HL-60 (cell line): ENCODE results near the gene LRRC4C.

Experiments used
- DNase-seq, 2 experiments: peaks; one replicate each; pipeline ENCODE4 v3.0.0-alpha.2; 2010 to 2020; ENCODE audit warnings: low read depth in 1 of 2, low spot score in 1 of 2
- H3K27ac ChIP-seq: fragments of 250-450 bp; sonication (Bioruptor Pico); replicated peaks from 2 replicates; pipeline ENCODE4 v1.5.1; 2020; ENCODE audit warnings: mild to moderate bottlenecking, moderate library complexity
- H3K27me3 ChIP-seq: fragments of 250-450 bp; sonication (Bioruptor Pico); 2 replicates; pipeline ENCODE4 v1.5.1; 2021; ENCODE audit warnings: mild to moderate bottlenecking, moderate library complexity; ENCODE audit not compliant: insufficient read depth, poor library complexity, severe bottlenecking
- H3K4me3 ChIP-seq: replicated peaks from 2 replicates; pipeline ENCODE4 v1.5.1; 2011; ENCODE audit warnings: mild to moderate bottlenecking, control low read depth, low read length; ENCODE audit not compliant: insufficient read depth
- GABPA ChIP-seq: IDR thresholded peaks from 2 replicates; pipeline ENCODE4 v1.6.1; 2012; ENCODE audit warnings: low read depth
- POLR2AphosphoS5 ChIP-seq: IDR thresholded peaks from 2 replicates; pipeline ENCODE4 v1.6.1; 2012; ENCODE audit warnings: low read depth
- SPI1 ChIP-seq: IDR thresholded peaks from 2 replicates; pipeline ENCODE4 v1.6.1; 2012; ENCODE audit warnings: low read depth, mild to moderate bottlenecking, borderline replicate concordance
- TF ChIP-seq, protein P1 (sequence below): IDR thresholded peaks from one replicate; pipeline ENCODE4 v1.5.1; 2011; ENCODE audit warnings: low read length, control low read depth, inconsistent platforms; ENCODE audit not compliant: insufficient read depth
- TF ChIP-seq, protein P2 (sequence below): IDR thresholded peaks from 2 replicates; pipeline ENCODE4 v1.6.1; 2012; ENCODE audit warnings: low read depth; ENCODE audit not compliant: insufficient replicate concordance

Gene LRRC4C

DNA sequence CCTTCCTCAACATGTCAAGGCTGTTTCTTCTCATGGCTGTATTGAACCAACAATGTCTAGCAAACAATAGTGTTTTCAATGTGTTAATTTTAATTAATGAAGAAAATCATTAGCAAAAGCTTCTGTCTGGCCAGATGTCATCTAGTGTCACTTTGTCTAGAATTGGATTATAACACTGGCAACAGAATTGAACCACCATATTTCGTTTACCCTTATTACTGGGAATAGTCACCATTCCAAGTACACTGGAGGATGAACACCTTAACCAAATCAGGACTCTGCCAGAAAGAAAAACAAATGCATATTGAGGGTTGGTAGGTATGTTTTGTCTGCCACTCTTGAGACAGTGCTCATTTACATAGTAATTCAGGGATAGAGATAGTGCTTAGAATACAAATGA is 146.2 kb downstream of the LRRC4C start:
- H3K27me3 ChIP-seq = no peaks in the 10 kb centered on the region

DNA sequence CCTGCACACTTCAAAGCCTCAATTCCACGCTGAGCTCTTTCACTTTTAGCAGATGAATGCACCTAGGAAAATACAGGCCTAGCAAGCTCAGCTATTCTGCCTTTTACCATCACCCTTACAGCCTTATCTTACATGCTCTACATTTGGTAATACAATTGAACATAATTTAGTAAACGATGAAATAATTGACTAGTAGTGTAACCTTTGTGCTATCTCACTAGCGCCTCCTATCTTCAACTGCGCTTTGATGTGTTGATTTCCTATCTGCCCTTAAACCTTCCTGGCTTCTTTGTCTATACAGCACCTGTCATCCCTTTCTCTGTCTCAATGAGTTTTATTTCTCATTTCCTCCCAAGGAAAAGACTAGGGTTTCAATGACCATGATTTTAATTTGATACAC is 149.7 kb downstream of the LRRC4C start:
- Histone ChIP-seq H3K4me3 (no peak overlapping the region), H3K27me3 (no peaks in the 10 kb centered on the region), H3K27ac (no peak overlapping the region)
- TF ChIP-seq GABPA = no peak
- no peak for TF ChIP-seq POLR2AphosphoS5
- TF ChIP-seq, protein P1, sequence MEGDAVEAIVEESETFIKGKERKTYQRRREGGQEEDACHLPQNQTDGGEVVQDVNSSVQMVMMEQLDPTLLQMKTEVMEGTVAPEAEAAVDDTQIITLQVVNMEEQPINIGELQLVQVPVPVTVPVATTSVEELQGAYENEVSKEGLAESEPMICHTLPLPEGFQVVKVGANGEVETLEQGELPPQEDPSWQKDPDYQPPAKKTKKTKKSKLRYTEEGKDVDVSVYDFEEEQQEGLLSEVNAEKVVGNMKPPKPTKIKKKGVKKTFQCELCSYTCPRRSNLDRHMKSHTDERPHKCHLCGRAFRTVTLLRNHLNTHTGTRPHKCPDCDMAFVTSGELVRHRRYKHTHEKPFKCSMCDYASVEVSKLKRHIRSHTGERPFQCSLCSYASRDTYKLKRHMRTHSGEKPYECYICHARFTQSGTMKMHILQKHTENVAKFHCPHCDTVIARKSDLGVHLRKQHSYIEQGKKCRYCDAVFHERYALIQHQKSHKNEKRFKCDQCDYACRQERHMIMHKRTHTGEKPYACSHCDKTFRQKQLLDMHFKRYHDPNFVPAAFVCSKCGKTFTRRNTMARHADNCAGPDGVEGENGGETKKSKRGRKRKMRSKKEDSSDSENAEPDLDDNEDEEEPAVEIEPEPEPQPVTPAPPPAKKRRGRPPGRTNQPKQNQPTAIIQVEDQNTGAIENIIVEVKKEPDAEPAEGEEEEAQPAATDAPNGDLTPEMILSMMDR = no peak
- no peak for TF ChIP-seq SPI1
- TF ChIP-seq, protein P2, sequence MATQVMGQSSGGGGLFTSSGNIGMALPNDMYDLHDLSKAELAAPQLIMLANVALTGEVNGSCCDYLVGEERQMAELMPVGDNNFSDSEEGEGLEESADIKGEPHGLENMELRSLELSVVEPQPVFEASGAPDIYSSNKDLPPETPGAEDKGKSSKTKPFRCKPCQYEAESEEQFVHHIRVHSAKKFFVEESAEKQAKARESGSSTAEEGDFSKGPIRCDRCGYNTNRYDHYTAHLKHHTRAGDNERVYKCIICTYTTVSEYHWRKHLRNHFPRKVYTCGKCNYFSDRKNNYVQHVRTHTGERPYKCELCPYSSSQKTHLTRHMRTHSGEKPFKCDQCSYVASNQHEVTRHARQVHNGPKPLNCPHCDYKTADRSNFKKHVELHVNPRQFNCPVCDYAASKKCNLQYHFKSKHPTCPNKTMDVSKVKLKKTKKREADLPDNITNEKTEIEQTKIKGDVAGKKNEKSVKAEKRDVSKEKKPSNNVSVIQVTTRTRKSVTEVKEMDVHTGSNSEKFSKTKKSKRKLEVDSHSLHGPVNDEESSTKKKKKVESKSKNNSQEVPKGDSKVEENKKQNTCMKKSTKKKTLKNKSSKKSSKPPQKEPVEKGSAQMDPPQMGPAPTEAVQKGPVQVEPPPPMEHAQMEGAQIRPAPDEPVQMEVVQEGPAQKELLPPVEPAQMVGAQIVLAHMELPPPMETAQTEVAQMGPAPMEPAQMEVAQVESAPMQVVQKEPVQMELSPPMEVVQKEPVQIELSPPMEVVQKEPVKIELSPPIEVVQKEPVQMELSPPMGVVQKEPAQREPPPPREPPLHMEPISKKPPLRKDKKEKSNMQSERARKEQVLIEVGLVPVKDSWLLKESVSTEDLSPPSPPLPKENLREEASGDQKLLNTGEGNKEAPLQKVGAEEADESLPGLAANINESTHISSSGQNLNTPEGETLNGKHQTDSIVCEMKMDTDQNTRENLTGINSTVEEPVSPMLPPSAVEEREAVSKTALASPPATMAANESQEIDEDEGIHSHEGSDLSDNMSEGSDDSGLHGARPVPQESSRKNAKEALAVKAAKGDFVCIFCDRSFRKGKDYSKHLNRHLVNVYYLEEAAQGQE = no peak
- no peak for DNase-seq

More for the DNA sequence above, 146.2 kb downstream of the LRRC4C start:
- TF ChIP-seq POLR2AphosphoS5 (no peak), SPI1 (no peak), GABPA (no peak)
- TF ChIP-seq, protein P2 = no peak
- TF ChIP-seq, protein P1 = no peak
- H3K4me3 ChIP-seq = no peak overlapping the region
- no peak overlapping the region for H3K27ac ChIP-seq
- no peak for DNase-seq

DNA sequence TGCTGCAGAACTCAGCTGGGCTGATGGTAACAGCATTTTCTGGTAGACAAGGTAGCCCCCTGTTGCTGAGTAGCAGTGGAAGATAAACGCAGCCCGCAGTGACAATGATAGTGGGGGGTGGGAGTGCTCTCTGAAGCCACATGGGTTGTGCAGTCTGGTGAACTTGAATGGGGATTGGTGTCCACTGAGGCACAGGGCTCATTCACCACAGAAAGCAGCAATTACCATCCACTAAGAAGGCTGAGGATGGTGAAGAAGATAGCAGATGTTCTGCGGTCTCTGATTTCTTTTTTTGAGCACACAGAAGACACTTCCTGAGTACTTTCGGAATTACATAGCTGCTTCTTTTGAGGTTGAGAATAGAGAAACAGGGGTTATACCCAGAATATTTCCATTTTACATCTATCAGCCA is 150.3 kb downstream of the LRRC4C start:
- no peak overlapping the region for H3K27ac ChIP-seq
- DNase-seq = no peak
- H3K4me3 ChIP-seq = no peak overlapping the region
- TF ChIP-seq, protein P1 = no peak
- no peak for TF ChIP-seq GABPA
- TF ChIP-seq POLR2AphosphoS5 = no peak
- TF ChIP-seq, protein P2 = no peak
- no peak for TF ChIP-seq SPI1
- H3K27me3 ChIP-seq = no peaks in the 10 kb centered on the region
